ENCODE measurements around the gene KLF9.

- TF ChIP-seq CTCF (conservative IDR thresholded peaks at IDR 0.05) (no peak), ZFX (IDR thresholded peaks at IDR 0.05) (no peak)
Observed at GRCh38 chr9:70439991-70440706, 25.7 kb upstream of the KLF9 start.
